Testis (tissue), 3 donors: ENCODE results near the gene GPR62. TPM values are rescaled to one million over a fixed set of nuclear protein-coding genes. Genes with fewer than 3 reads are reported as not detected.

Experiments
- DNase-seq: peaks from one replicate; pipeline ENCODE4 v3.0.0-alpha.2; 2019
- H3K27ac ChIP-seq, 2 donors: fragments of 200-600 bp; sonication (generic); one replicate each; pipeline ENCODE4 v1.5.1; 2019
- H3K27me3 ChIP-seq: fragments of 200-600 bp; sonication (generic); one replicate; pipeline ENCODE4 v1.5.1; 2019
- H3K36me3 ChIP-seq: fragments of 200-600 bp; sonication (generic); one replicate; pipeline ENCODE4 v1.5.1; 2017; ENCODE audit warnings: low read depth; ENCODE audit errors: missing control alignments
- H3K4me1 ChIP-seq: fragments of 200-600 bp; sonication (generic); one replicate; pipeline ENCODE4 v1.5.1; 2019
- H3K4me3 ChIP-seq, 2 donors: fragments of 200-600 bp; sonication (generic); one replicate each; pipeline ENCODE4 v1.5.1; 2017 to 2019
- H3K9me3 ChIP-seq: fragments of 200-600 bp; sonication (generic); one replicate; pipeline ENCODE4 v1.5.1; 2017
- POLR2A ChIP-seq: fragments of 450-650 bp; IDR thresholded peaks from one replicate; pipeline ENCODE4 v1.6.1; 2017; ENCODE audit warnings: antibody characterized with exemption, mild to moderate bottlenecking, moderate library complexity
- WGBS, 2 donors: methylation state at CpG; one replicate each; pipeline ENCODE4 v1.1.5; 2018; 5-methylcytosine and 5-hydroxymethylcytosine counted together
- intact Hi-C: fragments of 100-400 bp; cut with DNase I; formaldehyde crosslinking; loops from one replicate; pipeline ENCODE4 v1.15.1; 2023; ENCODE audit warnings: low total_unique reads
- polyA plus RNA-seq: library from polyadenylated mRNA; stranded (reverse); fragments of 350-450 nt; fragmentation: Illumina TruSeq; extraction: RNeasy Lipid Tissue Mini Kit (QIAGEN cat#74804); gene quantifications from one replicate; pipeline ENCODE4 v1.2.3, GENCODE V29; 2014; ENCODE audit warnings: low read depth, low replicate concordance; ENCODE audit not compliant: insufficient read depth
- total RNA-seq, 2 donors: library from RNA; depleted of rRNA; stranded (reverse); fragments of >200 nt; gene quantifications; one replicate each; pipeline ENCODE4 v1.2.3, GENCODE V29; 2016
- TF ChIP-seq, protein P1 (sequence below), 3 experiments: fragments of 450-650 bp in 2 of 3; fragments of 200-600 bp in 1 of 3; sonication (generic) in 1 of 3; IDR thresholded peaks; one replicate each; pipeline ENCODE4 v1.5.1; 2016 to 2019; ENCODE audit warnings: antibody characterized with exemption in 3 of 3, mild to moderate bottlenecking in 2 of 3, moderate library complexity in 1 of 3

The GPR62 gene
- total and polyA plus RNA-seq, 3 donors from 2014 or later = 0.18 to 0.50 (median 0.39) TPM

DNA sequence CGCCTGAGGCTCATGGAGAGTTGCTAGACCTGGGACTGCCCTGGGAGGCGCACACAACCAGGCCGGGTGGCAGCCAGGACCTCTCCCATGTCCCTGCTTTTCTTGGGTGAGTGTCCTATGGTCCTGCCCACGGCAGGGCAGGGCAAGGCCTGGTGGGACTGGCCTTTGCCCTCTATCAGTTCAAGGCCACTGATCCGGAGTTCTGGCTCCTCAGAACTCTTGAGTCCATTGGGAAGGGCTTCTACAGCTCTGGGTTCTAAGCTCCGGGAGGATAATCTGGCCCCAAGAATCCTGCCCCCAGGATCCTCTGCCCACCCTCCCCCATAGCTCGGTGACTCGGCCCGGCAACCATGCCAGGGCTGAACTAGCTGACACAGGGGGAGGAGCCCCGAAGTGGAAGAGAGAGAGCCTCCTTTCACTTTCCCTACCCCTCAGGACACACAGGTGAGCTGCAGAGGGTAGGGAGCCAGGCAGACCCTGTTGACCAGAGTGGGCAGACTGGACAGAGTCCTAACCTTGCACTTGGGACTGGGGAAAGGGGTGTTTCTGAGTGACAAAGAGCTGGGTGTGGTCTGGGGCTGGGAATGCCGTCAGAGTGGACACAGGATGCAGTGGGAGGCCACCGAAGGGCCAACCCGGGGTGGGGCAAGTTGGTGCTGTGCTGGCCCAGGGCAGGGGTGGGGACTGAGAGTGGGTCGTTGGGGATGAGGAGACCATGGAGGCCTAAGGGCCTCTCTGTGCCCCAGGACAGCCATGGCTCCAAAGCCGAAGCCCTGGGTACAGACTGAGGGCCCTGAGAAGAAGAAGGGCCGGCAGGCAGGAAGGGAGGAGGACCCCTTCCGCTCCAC, 12.4 kb upstream of the GPR62 start:
- Histone ChIP-seq H3K27ac (peak overlapping the region; percentile 83 to 86), H3K9me3 (no peaks in the 10 kb centered on the region), H3K36me3 (no peaks in the 10 kb centered on the region), H3K4me1 (peaks cover 18% of the 10 kb centered on the region), H3K27me3 (no peaks in the 10 kb centered on the region), H3K4me3 (peak overlapping the region; percentile 48 to 68)
- DNase-seq = no peak
- no peak for TF ChIP-seq POLR2A
- TF ChIP-seq, protein P1, sequence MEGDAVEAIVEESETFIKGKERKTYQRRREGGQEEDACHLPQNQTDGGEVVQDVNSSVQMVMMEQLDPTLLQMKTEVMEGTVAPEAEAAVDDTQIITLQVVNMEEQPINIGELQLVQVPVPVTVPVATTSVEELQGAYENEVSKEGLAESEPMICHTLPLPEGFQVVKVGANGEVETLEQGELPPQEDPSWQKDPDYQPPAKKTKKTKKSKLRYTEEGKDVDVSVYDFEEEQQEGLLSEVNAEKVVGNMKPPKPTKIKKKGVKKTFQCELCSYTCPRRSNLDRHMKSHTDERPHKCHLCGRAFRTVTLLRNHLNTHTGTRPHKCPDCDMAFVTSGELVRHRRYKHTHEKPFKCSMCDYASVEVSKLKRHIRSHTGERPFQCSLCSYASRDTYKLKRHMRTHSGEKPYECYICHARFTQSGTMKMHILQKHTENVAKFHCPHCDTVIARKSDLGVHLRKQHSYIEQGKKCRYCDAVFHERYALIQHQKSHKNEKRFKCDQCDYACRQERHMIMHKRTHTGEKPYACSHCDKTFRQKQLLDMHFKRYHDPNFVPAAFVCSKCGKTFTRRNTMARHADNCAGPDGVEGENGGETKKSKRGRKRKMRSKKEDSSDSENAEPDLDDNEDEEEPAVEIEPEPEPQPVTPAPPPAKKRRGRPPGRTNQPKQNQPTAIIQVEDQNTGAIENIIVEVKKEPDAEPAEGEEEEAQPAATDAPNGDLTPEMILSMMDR (IDR thresholded peaks at IDR 0.05) = no peak
- WGBS, 2 donors = 38 to 66% methylated on average over 7 to 17 of the region's 17 CpGs
- intact Hi-C loops = no loop called here

GRCh38 chr3:51943451-51944391, 11.5 kb upstream of the GPR62 start:
- H3K27me3 ChIP-seq = no peaks in the 10 kb centered on the region
- intact Hi-C loops = no loop called here
- TF ChIP-seq, protein P1 (IDR thresholded peaks at IDR 0.05) = no peak
- TF ChIP-seq POLR2A = no peak
- WGBS, 2 donors = 89 to 93% methylated on average over 13 to 21 of the region's 21 CpGs
- no peak overlapping the region for H3K4me3 ChIP-seq
- no peaks in the 10 kb centered on the region for H3K36me3 ChIP-seq
- peaks cover 18% of the 10 kb centered on the region for H3K4me1 ChIP-seq
- no peaks in the 10 kb centered on the region for H3K9me3 ChIP-seq
- H3K27ac ChIP-seq = peak overlapping the region in 1 of 2 donors; percentile 83
- DNase-seq = no peak

DNA sequence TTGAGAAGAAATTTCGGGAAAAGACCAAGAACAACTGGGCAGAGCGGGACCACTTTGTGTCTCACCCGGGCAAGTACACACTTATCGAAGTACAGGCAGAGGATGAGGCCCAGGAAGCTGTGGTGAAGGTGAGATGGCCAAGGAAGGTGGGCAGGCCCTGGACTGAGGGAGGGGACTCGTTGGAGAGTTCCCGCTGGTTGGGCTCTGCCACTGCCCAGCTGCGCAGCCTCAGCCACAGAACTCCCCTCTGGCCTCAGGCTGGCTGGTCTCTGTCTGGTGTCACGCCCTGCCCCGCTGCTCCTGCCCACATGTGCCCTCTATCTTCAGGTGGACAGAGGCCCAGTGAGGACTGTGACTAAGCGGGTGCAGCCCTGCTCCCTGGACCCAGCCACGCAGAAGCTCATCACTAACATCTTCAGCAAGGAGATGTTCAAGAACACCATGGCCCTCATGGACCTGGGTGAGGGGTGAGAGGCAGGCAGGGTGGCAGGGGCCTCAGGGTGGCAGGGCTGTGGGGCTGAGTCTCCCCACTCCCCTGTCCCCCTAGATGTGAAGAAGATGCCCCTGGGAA, 10.6 kb upstream of the GPR62 start:
- no peak for TF ChIP-seq POLR2A
- TF ChIP-seq, protein P1 (IDR thresholded peaks at IDR 0.05) = no peak
- WGBS, 2 donors = 91 to 92% methylated on average over 11 of the region's 11 CpGs
- no peak for DNase-seq
- Histone ChIP-seq H3K4me1 (peaks cover 18% of the 10 kb centered on the region), H3K27me3 (no peaks in the 10 kb centered on the region), H3K27ac (no peak overlapping the region), H3K36me3 (no peaks in the 10 kb centered on the region), H3K9me3 (no peaks in the 10 kb centered on the region), H3K4me3 (no peak overlapping the region)
- intact Hi-C loops = no loop called here

GRCh38 chr3:51945031-51945840, 9.9 kb upstream of the GPR62 start:
- TF ChIP-seq POLR2A = no peak
- TF ChIP-seq, protein P1 (IDR thresholded peaks at IDR 0.05) = no peak
- Histone ChIP-seq H3K27ac (no peak overlapping the region), H3K27me3 (no peaks in the 10 kb centered on the region), H3K4me3 (no peak overlapping the region), H3K36me3 (no peaks in the 10 kb centered on the region), H3K9me3 (no peaks in the 10 kb centered on the region), H3K4me1 (peaks cover 18% of the 10 kb centered on the region)
- 94 to 95% methylated on average over 11 to 18 of the region's 18 CpGs for WGBS, 2 donors
- DNase-seq = no peak
- intact Hi-C loops = no loop called here
